Trophoblast cell (in vitro differentiated cells and primary cell): Measurements from ENCODE around the gene FAM227B.
A peak's percentile ranks its signal among the peaks of the same experiment; 100 is the strongest.
"Not testable (repeated sequence)": the region's sequence is repeated elsewhere in the genome, so short reads cannot be mapped to it uniquely, and the experiment has no call there.

Experiments
- DNase-seq, 2 donors: peaks; one replicate each; pipeline ENCODE4 v3.0.0-alpha.2; 2016
- H2AFZ ChIP-seq: 2 replicates; pipeline ENCODE4 v1.6.1; 2013; ENCODE audit warnings: low read length, moderate library complexity, mild to moderate bottlenecking; ENCODE audit not compliant: insufficient read depth, poor library complexity
- H2AK5ac ChIP-seq: 2 replicates; pipeline ENCODE4 v1.6.1; 2013; ENCODE audit warnings: mild to moderate bottlenecking, low read length
- H2BK120ac ChIP-seq: 2 replicates; pipeline ENCODE4 v1.6.1; 2013; ENCODE audit warnings: low read length, mild to moderate bottlenecking, moderate library complexity; ENCODE audit not compliant: insufficient read depth, poor library complexity
- H2BK12ac ChIP-seq: 2 replicates; pipeline ENCODE4 v1.6.1; 2013; ENCODE audit warnings: mild to moderate bottlenecking, low read length, moderate library complexity
- H2BK5ac ChIP-seq: 2 replicates; pipeline ENCODE4 v1.6.1; 2013; ENCODE audit warnings: low read length, low read depth, moderate library complexity, mild to moderate bottlenecking; ENCODE audit not compliant: poor library complexity
- H3K14ac ChIP-seq: 2 replicates; pipeline ENCODE4 v1.6.1; 2013; ENCODE audit warnings: mild to moderate bottlenecking, low read length
- H3K18ac ChIP-seq: 2 replicates; pipeline ENCODE4 v1.6.1; 2013; ENCODE audit warnings: mild to moderate bottlenecking, low read length
- H3K23ac ChIP-seq: 2 replicates; pipeline ENCODE4 v1.6.1; 2013; ENCODE audit warnings: low read length
- H3K27ac ChIP-seq: 2 replicates; pipeline ENCODE4 v1.5.1; 2013; ENCODE audit warnings: low read depth, mild to moderate bottlenecking, inconsistent platforms, low read length, moderate library complexity
- H3K27me3 ChIP-seq: 2 replicates; pipeline ENCODE4 v1.6.1; 2013; ENCODE audit warnings: inconsistent platforms, mild to moderate bottlenecking, low read length, moderate library complexity; ENCODE audit not compliant: insufficient read depth
- H3K36me3 ChIP-seq, 2 experiments: 1 replicate in 1 of 2; 2 replicates in 1 of 2; pipeline ENCODE4 v1.6.1; 2013; ENCODE audit warnings: low read length in 2 of 2, mild to moderate bottlenecking in 2 of 2, moderate library complexity in 1 of 2; ENCODE audit not compliant: insufficient read depth in 2 of 2, control insufficient read depth in 1 of 2
- H3K4ac ChIP-seq: 2 replicates; pipeline ENCODE4 v1.6.1; 2013; ENCODE audit warnings: low read depth, mild to moderate bottlenecking, low read length, moderate library complexity
- H3K4me1 ChIP-seq, 2 experiments: 1 replicate in 1 of 2; 2 replicates in 1 of 2; pipeline ENCODE4 v1.6.1; 2013; ENCODE audit warnings: low read length in 2 of 2, mild to moderate bottlenecking in 2 of 2, moderate library complexity in 1 of 2; ENCODE audit not compliant: insufficient read depth in 2 of 2, control insufficient read depth in 1 of 2
- H3K4me2 ChIP-seq: 2 replicates; pipeline ENCODE4 v1.6.1; 2013; ENCODE audit warnings: inconsistent platforms, mild to moderate bottlenecking, low read length, moderate library complexity
- H3K4me3 ChIP-seq: 2 replicates; pipeline ENCODE4 v1.5.1; 2013; ENCODE audit warnings: mild to moderate bottlenecking, low read depth, low read length, inconsistent platforms
- H3K79me1 ChIP-seq: one replicate; pipeline ENCODE4 v1.6.1; 2013; ENCODE audit warnings: low read length
- H3K79me2 ChIP-seq: 2 replicates; pipeline ENCODE4 v1.6.1; 2013; ENCODE audit warnings: low read length, mild to moderate bottlenecking; ENCODE audit not compliant: control insufficient read depth, insufficient read depth, poor library complexity
- H3K9ac ChIP-seq: 2 replicates; pipeline ENCODE4 v1.6.1; 2013; ENCODE audit warnings: mild to moderate bottlenecking, low read length
- H3K9me3 ChIP-seq: 2 replicates; pipeline ENCODE4 v1.6.1; 2013; ENCODE audit warnings: low read depth, mild to moderate bottlenecking, control low read depth, inconsistent platforms, low read length; ENCODE audit not compliant: insufficient read depth
- H4K12ac ChIP-seq: 2 replicates; pipeline ENCODE4 v1.6.1; 2013; ENCODE audit warnings: low read depth, mild to moderate bottlenecking, low read length, moderate library complexity
- H4K8ac ChIP-seq: 2 replicates; pipeline ENCODE4 v1.6.1; 2013; ENCODE audit warnings: low read depth, mild to moderate bottlenecking, low read length, moderate library complexity
- H4K91ac ChIP-seq: one replicate; pipeline ENCODE4 v1.6.1; 2013; ENCODE audit warnings: low read depth, mild to moderate bottlenecking, low read length, moderate library complexity
- WGBS: extraction: QIAGEN DNeasy Blood & Tissue Kit; methylation state at CpG from one replicate; pipeline ENCODE4 v1.1.7; 2013; ENCODE audit warnings: missing lambda C conversion rate; ENCODE audit not compliant: insufficient read length, insufficient coverage; ENCODE audit errors: extremely low coverage; 5-methylcytosine and 5-hydroxymethylcytosine counted together

The FAM227B gene

DNA sequence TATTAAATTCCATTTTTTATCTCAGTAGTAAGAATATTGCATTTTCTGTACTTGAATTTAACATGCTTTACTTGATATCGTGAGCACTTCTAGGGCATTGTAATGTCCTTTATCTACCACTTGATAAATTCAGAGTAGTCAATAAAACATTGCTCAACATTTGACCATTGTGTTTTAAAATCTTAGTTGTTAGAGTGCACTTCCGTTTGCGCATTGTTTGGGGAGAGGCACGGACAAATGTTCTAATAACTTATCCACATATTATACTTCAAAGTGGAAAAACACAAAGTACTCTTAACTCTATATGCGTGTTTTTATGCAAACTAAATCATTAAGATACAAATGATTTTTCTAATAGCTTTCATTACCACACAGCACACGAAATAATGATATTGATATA, 419 bp downstream of the FAM227B start:
- no peak overlapping the region for H3K27ac ChIP-seq
- H3K27me3 ChIP-seq: no peaks in the 10 kb centered on the region
- H3K14ac ChIP-seq: no peak overlapping the region
- DNase-seq: peak in 1 of 2 donors; percentile 38
- H2BK12ac ChIP-seq: no peak overlapping the region
- no peak overlapping the region for H3K4ac ChIP-seq
- H4K8ac ChIP-seq: no peak overlapping the region
- H2AK5ac ChIP-seq: no peak overlapping the region
- no peak overlapping the region for H2BK5ac ChIP-seq
- peak overlapping the region; percentile 51 for H3K4me2 ChIP-seq
- H3K79me1 ChIP-seq: peaks cover 3% of the 10 kb centered on the region
- no peak overlapping the region for H3K18ac ChIP-seq
- WGBS: no CpG with 5 or more reads among the region's 6 CpGs
- no peaks in the 10 kb centered on the region for H3K36me3 ChIP-seq
- H3K79me2 ChIP-seq: peaks cover 2% of the 10 kb centered on the region
- H3K4me3 ChIP-seq: no peak overlapping the region
- H3K4me1 ChIP-seq: peaks cover 0 to 3% of the 10 kb centered on the region in 2 experiments
- no peak overlapping the region for H3K23ac ChIP-seq
- H2BK120ac ChIP-seq: no peak overlapping the region
- no peaks in the 10 kb centered on the region for H3K9me3 ChIP-seq
- H4K12ac ChIP-seq: no peak overlapping the region
- H3K9ac ChIP-seq: no peak overlapping the region
- H2AFZ ChIP-seq: no peak overlapping the region
- H4K91ac ChIP-seq: no peak overlapping the region

DNA sequence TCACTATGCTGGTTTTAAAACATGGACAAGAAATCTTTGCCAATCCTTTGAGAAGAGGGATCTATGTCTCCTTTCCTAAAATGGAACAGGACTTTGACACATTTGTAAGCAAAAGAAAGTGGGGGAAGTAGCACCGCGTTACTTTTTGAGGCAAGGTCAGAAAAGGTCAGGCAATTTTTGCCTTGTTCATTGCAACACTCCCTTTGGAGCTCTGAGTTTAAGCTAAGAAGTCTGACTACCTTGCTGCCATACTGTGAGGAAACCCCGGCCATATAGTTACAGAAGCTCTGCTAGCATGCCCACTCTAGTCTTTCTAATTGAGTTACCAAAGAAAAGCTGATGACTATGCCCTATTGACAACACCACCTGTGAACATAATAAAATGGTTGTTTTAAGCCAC, 1.4 kb downstream of the FAM227B start:
- Histone ChIP-seq H3K27ac (no peak overlapping the region), H3K79me2 (peaks cover 2% of the 10 kb centered on the region), H2BK120ac (no peak overlapping the region), H3K9me3 (no peaks in the 10 kb centered on the region), H3K18ac (no peak overlapping the region), H3K9ac (no peak overlapping the region), H3K4me3 (no peak overlapping the region), H3K79me1 (peaks cover 3% of the 10 kb centered on the region), H3K4me1 (peaks cover 0 to 3% of the 10 kb centered on the region in 2 experiments), H3K27me3 (no peaks in the 10 kb centered on the region), H2AFZ (no peak overlapping the region), H2BK5ac (no peak overlapping the region), H4K12ac (no peak overlapping the region), H3K36me3 (peaks cover 0 to 2% of the 10 kb centered on the region in 2 experiments), H2BK12ac (no peak overlapping the region), H4K91ac (no peak overlapping the region), H2AK5ac (no peak overlapping the region), H3K4me2 (no peak overlapping the region), H4K8ac (peak overlapping the region; percentile 5), H3K23ac (no peak overlapping the region), H3K4ac (no peak overlapping the region), H3K14ac (no peak overlapping the region)
- DNase-seq: no peak
- WGBS: no CpG with 5 or more reads among the region's 3 CpGs

GRCh38 chr15:49612240-49612639, 8.4 kb downstream of the FAM227B start:
- H3K27me3 ChIP-seq, H2BK5ac ChIP-seq, H3K4me2 ChIP-seq, H3K4ac ChIP-seq, H3K4me1 ChIP-seq, H3K36me3 ChIP-seq, H3K4me3 ChIP-seq, H3K9me3 ChIP-seq, H2AFZ ChIP-seq, H3K14ac ChIP-seq, H3K18ac ChIP-seq, H2BK120ac ChIP-seq, H3K27ac ChIP-seq, H2BK12ac ChIP-seq, DNase-seq, H4K8ac ChIP-seq, H3K9ac ChIP-seq, H4K91ac ChIP-seq, H3K79me2 ChIP-seq, H4K12ac ChIP-seq, H3K79me1 ChIP-seq, H2AK5ac ChIP-seq, H3K23ac ChIP-seq: not testable (repeated sequence)
- WGBS: no CpG with 5 or more reads among the region's 3 CpGs

GRCh38 chr15:49610157-49610918, 10.3 kb downstream of the FAM227B start:
- no peak overlapping the region for H2BK12ac ChIP-seq
- no CpG with 5 or more reads among the region's 2 CpGs for WGBS

More at GRCh38 chr15:49610157-49610918, 10.3 kb downstream of the FAM227B start:
- H3K4me1 ChIP-seq: no peaks in the 10 kb centered on the region
- H3K14ac ChIP-seq: no peak overlapping the region
- H2BK5ac ChIP-seq: no peak overlapping the region
- H3K27me3 ChIP-seq: no peaks in the 10 kb centered on the region
- no peak overlapping the region for H2AK5ac ChIP-seq
- H3K18ac ChIP-seq: no peak overlapping the region
- no peak overlapping the region for H3K4ac ChIP-seq
- H3K9ac ChIP-seq: no peak overlapping the region
- H2AFZ ChIP-seq: no peak overlapping the region
- H3K79me2 ChIP-seq: no peaks in the 10 kb centered on the region
- no peak overlapping the region for H2BK120ac ChIP-seq
- H3K79me1 ChIP-seq: no peaks in the 10 kb centered on the region
- no peak overlapping the region for H4K12ac ChIP-seq
- no peak overlapping the region for H3K27ac ChIP-seq
- H3K9me3 ChIP-seq: peaks cover 1% of the 10 kb centered on the region
- peaks cover 0 to 2% of the 10 kb centered on the region in 2 experiments for H3K36me3 ChIP-seq
- no peak overlapping the region for H3K4me3 ChIP-seq
- H4K91ac ChIP-seq: no peak overlapping the region
- no peak for DNase-seq
- H4K8ac ChIP-seq: no peak overlapping the region
- no peak overlapping the region for H3K23ac ChIP-seq
- no peak overlapping the region for H3K4me2 ChIP-seq
